ENCODE data around the gene ZSWIM7.

The ZSWIM7 gene

GRCh38 chr17:15928286-15928785 lies 71.2 kb downstream of the ZSWIM7 start:
- DNase-seq = no peak
